GM06990 (cell line): Measurements from ENCODE around the gene BEX4.
"Not testable (repeated sequence)": the region's sequence is repeated elsewhere in the genome, so short reads cannot be mapped to it uniquely, and the experiment has no call there.

Experiments used
- DNase-seq: peaks from one replicate; pipeline ENCODE4 v3.0.0-alpha.2; 2011; ENCODE audit not compliant: insufficient read length; ENCODE audit errors: extremely low read depth
- H3K27me3 ChIP-seq: replicated peaks from 2 replicates; pipeline ENCODE4 v1.6.0; 2011; ENCODE audit warnings: low read length; ENCODE audit not compliant: control insufficient read depth, insufficient read depth
- H3K36me3 ChIP-seq: 2 replicates; pipeline ENCODE4 v1.5.1; 2011; ENCODE audit warnings: low read length; ENCODE audit not compliant: control insufficient read depth, insufficient read depth
- H3K4me3 ChIP-seq: replicated peaks from 2 replicates; pipeline ENCODE4 v1.5.1; 2011; ENCODE audit warnings: low read depth, mild to moderate bottlenecking, control low read depth, low read length
- TF ChIP-seq, protein P1 (sequence below): IDR thresholded peaks from 2 replicates; pipeline ENCODE4 v1.5.1; 2011; ENCODE audit warnings: low read length, control low read depth, mild to moderate bottlenecking, inconsistent platforms; ENCODE audit not compliant: insufficient read depth, poor library complexity, severe bottlenecking

The BEX4 gene

DNA sequence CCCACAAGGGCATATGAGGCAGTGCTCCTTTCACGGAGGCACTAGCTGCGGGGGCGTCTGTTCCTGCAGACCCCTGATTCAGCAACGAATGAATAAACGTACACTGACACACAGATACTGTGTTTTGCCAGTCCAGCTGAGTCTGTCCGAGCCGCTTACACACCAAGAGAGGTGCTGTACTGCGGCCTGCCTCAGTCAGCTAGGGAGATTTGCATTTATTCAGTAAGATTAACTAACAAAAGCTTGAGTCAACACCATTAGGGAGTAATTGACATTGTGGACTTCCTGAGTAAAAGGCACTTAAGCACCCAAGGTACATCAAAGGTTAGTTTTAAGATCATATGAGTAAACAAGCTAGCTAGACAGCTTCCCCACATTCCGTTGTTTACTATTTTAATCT is 31.0 kb upstream of the BEX4 start:
- TF ChIP-seq, protein P1, sequence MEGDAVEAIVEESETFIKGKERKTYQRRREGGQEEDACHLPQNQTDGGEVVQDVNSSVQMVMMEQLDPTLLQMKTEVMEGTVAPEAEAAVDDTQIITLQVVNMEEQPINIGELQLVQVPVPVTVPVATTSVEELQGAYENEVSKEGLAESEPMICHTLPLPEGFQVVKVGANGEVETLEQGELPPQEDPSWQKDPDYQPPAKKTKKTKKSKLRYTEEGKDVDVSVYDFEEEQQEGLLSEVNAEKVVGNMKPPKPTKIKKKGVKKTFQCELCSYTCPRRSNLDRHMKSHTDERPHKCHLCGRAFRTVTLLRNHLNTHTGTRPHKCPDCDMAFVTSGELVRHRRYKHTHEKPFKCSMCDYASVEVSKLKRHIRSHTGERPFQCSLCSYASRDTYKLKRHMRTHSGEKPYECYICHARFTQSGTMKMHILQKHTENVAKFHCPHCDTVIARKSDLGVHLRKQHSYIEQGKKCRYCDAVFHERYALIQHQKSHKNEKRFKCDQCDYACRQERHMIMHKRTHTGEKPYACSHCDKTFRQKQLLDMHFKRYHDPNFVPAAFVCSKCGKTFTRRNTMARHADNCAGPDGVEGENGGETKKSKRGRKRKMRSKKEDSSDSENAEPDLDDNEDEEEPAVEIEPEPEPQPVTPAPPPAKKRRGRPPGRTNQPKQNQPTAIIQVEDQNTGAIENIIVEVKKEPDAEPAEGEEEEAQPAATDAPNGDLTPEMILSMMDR, result no peak
- no peak overlapping the region for H3K4me3 ChIP-seq
- no peaks in the 10 kb centered on the region for H3K27me3 ChIP-seq
- H3K36me3 ChIP-seq, result no peaks in the 10 kb centered on the region
- no peak for DNase-seq

DNA sequence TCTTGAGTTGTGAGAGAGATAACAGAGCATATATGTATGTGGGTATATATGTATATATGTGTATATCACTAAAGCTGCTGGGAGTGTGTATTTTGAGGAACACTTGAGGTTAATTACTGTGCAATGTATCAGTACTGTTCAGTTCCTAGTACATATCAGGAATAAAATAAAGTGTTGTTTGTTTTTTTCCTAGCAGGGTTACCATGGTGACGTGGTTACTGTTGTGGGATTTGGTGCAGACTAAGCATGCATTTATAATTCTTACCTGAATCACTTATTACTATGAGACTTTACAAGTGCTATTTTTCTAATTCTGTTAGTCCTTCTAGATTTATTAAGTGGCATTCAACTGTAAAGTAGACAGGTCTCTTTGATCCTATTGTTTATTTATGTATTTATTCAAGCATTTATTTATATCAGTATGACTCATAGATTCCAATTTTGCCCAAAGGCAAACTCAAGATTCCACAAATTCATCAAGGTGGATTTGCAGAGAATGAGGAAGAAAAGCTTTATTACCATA is 26.9 kb upstream of the BEX4 start:
- Histone ChIP-seq H3K4me3 (no peak overlapping the region), H3K36me3 (no peaks in the 10 kb centered on the region), H3K27me3 (no peaks in the 10 kb centered on the region)
- DNase-seq, result no peak
- TF ChIP-seq, protein P1, result no peak

DNA sequence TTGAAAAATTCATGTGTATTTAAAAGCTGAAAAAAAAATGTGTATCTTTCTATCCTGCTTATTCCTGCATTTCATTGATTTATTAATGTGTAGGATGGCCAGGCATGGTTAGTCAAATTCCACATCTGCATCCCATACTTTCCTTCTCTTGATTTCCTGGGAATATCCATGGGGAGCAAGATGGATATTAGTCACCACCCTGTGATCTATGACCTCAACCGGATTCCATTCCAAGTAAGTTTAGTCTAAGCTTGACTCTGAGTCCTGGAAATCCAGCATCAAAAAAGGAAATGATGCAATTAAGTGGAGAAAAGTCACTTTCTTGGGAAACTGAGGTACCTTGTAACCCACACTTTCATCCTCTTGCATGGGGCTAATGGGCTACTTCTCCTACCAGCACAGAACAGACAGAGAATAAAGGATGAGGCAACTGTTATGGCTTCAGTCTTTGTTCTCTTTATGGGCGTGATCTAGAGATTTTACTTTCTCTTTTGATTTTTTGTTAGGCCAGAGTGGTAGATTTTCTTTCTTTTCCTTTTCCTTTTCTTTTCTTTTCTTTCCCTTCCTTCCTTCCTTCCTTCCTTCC is 17.1 kb upstream of the BEX4 start:
- Histone ChIP-seq H3K27me3 (no peaks in the 10 kb centered on the region), H3K4me3 (no peak overlapping the region), H3K36me3 (no peaks in the 10 kb centered on the region)
- no peak for DNase-seq
- TF ChIP-seq, protein P1, result no peak

DNA sequence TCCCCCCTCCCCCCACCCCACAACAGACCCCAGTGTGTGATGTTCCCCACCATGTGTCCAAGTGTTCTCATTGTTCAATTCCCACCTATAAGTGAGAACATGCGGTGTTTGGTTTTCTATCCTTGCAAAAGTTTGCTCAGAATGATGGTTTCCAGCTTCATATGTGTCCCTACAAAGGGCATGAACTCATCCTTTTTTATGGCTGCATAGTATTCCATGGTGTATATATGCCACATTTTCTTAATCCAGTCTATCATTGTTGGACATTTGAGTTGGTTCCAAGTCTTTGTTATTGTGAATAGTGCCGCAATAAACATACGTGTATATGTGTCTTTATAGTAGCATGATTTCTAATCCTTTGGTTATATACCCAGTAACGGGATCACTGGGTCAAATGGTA is 16.2 kb upstream of the BEX4 start:
- not testable (repeated sequence) for H3K27me3 ChIP-seq, H3K4me3 ChIP-seq, H3K36me3 ChIP-seq, DNase-seq

DNA sequence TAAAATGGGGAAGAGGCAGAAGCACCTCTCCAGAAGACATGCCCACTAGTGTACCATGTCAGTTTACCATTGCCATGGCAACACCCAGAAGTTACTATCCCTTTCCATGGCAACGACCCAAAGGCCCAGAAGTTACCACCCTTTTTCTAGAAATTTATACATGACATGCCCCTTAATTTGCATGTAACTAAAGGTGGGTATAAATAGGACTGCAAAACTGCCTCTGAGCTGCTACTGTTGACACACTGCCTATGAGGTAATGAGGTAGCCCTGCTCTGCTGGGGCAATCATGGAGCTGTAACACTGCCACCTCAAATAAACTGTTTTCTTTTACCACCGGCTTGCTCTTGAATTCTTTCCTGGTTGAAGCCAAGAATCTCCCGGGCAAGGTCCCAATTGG is 13.9 kb upstream of the BEX4 start:
- no peak overlapping the region for H3K4me3 ChIP-seq
- H3K27me3 ChIP-seq, result no peaks in the 10 kb centered on the region
- DNase-seq, result no peak
- TF ChIP-seq, protein P1, result no peak
- no peaks in the 10 kb centered on the region for H3K36me3 ChIP-seq

DNA sequence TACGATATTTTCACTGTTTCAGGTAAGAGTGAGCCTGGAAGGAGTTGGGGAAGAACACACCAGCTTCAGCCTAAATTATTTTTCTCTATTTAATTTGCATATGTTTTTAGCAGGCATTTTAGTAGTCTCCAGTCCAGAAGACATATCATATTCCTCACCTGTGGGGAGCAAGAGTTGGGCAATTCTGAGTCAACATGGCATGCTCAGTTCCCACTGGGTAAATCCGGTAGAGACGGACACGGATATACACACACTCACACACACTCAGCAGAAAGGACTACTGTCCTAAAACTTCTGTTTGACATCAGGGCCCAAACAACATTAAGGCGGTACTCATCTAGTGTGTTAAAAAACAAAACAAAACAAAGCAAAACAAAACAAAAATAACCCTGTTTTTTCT is 4.9 kb upstream of the BEX4 start:
- Histone ChIP-seq H3K4me3 (no peak overlapping the region), H3K36me3 (no peaks in the 10 kb centered on the region), H3K27me3 (no peaks in the 10 kb centered on the region)
- TF ChIP-seq, protein P1, result no peak
- no peak for DNase-seq
